H1 (cell line): ENCODE results near the gene PANX2. TPM values are rescaled to one million over a fixed set of nuclear protein-coding genes. Genes with fewer than 3 reads are reported as not detected.

Experiments
- FOSL1 ChIP-seq: IDR thresholded peaks from 2 replicates; pipeline ENCODE4 v1.6.1; 2011; ENCODE audit warnings: mild to moderate bottlenecking, low read depth, low read length, moderate library complexity; ENCODE audit not compliant: insufficient read depth
- polyA plus RNA-seq, 7 experiments: library from polyadenylated mRNA; depleted of rRNA in 3 of 7; stranded (reverse) in 5 of 7; unstranded in 2 of 7; fragments of >200 nt in 5 of 7; fragments of 200-250 nt in 2 of 7; gene quantifications; 1 replicate in 5 of 7; 2 replicates in 1 of 7; 4 replicates in 1 of 7; pipeline versions ENCODE4 v1.2.1 to v1.2.3, GENCODE V29; 2011 to 2013; ENCODE audit warnings: missing spikeins in 2 of 7, mixed read lengths in 2 of 7
- total RNA-seq: library from RNA; stranded (reverse); fragmentation: NEBNext Ultra II Directional; extraction: Animal tissue kit (Norgen Biotek cat#: 25700); gene quantifications from 2 replicates; pipeline ENCODE4 v1.2.1, GENCODE V29; 2021
- TF ChIP-seq, protein P1 (sequence below), 3 experiments: IDR thresholded peaks; 1 replicate in 2 of 3; 2 replicates in 1 of 3; pipeline versions ENCODE4 v1.5.1 to v1.6.1; 2011; ENCODE audit warnings: low read length in 3 of 3, mild to moderate bottlenecking in 3 of 3, inconsistent platforms in 2 of 3, low read depth in 1 of 3, moderate library complexity in 1 of 3; ENCODE audit not compliant: insufficient read depth in 1 of 3; ENCODE audit errors: control extremely low read depth in 1 of 3

The PANX2 gene
- total and polyA plus RNA-seq, 2 of the 8 experiments (the other 6 are each of a cell fraction or from before 2014, with no cell fraction given) = 3.5 to 5.0 TPM

DNA sequence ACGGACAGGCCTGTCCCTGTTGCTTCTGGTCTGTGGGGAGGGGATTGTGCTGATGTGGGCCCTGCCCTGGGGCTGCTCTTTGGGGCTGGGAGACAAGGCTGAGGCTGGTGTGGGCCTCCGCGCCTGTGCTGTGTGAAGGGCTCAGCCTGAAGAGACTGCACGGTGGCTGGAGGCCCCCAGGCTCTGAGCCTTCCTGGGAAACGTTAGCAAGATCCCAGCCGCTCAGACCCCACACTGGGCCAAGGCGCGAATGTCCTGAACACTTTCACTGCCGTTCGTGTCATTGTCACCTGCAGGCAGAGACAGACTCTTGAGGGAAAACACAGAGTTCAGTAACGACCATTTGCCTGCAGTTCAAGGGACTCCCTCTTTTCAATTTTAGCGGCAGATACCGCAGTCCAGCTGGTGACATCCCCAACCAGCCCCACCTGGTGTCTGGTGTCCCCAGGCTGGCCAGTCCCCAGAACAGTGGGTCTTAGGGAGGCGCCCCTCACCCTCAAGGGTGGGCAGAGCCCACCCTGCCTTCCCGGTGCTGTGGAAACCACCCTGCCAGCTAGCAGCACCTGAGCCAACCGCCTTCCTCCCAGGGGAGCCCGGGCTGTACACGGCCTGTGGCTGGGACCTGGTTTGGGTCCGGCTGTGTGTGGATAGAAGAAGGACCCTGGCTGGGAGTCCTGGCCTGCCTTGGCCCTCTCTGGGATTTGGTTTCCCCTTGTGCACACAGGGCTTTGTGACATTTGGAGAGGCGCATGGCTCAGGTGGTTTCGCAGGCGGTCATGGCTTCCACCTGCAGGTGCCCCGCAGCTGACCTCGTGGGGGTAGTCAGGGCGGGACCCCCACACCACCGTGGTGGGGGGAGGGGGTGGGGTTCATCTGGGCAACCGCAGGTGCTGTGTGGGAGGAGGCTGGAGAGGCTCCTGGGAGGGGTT lies 5.7 kb downstream of the PANX2 start (continued):
- TF ChIP-seq, protein P1, sequence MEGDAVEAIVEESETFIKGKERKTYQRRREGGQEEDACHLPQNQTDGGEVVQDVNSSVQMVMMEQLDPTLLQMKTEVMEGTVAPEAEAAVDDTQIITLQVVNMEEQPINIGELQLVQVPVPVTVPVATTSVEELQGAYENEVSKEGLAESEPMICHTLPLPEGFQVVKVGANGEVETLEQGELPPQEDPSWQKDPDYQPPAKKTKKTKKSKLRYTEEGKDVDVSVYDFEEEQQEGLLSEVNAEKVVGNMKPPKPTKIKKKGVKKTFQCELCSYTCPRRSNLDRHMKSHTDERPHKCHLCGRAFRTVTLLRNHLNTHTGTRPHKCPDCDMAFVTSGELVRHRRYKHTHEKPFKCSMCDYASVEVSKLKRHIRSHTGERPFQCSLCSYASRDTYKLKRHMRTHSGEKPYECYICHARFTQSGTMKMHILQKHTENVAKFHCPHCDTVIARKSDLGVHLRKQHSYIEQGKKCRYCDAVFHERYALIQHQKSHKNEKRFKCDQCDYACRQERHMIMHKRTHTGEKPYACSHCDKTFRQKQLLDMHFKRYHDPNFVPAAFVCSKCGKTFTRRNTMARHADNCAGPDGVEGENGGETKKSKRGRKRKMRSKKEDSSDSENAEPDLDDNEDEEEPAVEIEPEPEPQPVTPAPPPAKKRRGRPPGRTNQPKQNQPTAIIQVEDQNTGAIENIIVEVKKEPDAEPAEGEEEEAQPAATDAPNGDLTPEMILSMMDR (IDR thresholded peaks at IDR 0.05; ENCODE audit: control extremely low read depth in 1 of 3, insufficient read depth in 1 of 3, low read depth in 1 of 3, low read length in 3 of 3) = no peak
- no peak for TF ChIP-seq FOSL1
